Uterus (tissue), 4 donors: ENCODE results near the gene ADGRE1. TPM values are rescaled to one million over a fixed set of nuclear protein-coding genes. Genes with fewer than 3 reads are reported as not detected.

Experiments
- DNase-seq, 2 donors: peaks; one replicate each; pipeline ENCODE4 v3.0.0-alpha.2; 2019 to 2020
- H3K27ac ChIP-seq, 2 donors: fragments of 200-600 bp; sonication (generic); 1 replicate in 1 of 2; 2 replicates in 1 of 2; pipeline ENCODE4 v1.5.1; 2016 to 2018
- H3K27me3 ChIP-seq, 2 donors: fragments of 200-600 bp; sonication (generic); one replicate each; pipeline ENCODE4 v1.5.1; 2018 to 2019; ENCODE audit warnings: control low read depth in 1 of 2
- H3K36me3 ChIP-seq, 2 donors: fragments of 200-600 bp; sonication (generic); one replicate each; pipeline ENCODE4 v1.5.1; 2019; ENCODE audit warnings: control low read depth in 1 of 2
- H3K4me1 ChIP-seq, 2 donors: fragments of 200-600 bp; sonication (generic); one replicate each; pipeline ENCODE4 v1.5.1; 2018 to 2019; ENCODE audit warnings: control low read depth in 1 of 2
- H3K4me3 ChIP-seq, 2 donors: fragments of 200-600 bp; sonication (generic); 1 replicate in 1 of 2; 2 replicates in 1 of 2; pipeline ENCODE4 v1.5.1; 2018 to 2019; ENCODE audit warnings: mild to moderate bottlenecking in 1 of 2
- H3K9me3 ChIP-seq, 2 donors: fragments of 200-600 bp; sonication (generic); one replicate each; pipeline ENCODE4 v1.5.1; 2019; ENCODE audit warnings: control low read depth in 1 of 2
- CTCF ChIP-seq, 4 experiments: fragments of 200-600 bp in 2 of 4; fragments of 450-650 bp in 2 of 4; sonication (generic) in 2 of 4; IDR thresholded peaks; one replicate each; pipeline ENCODE4 v1.5.1; 2016 to 2019; ENCODE audit warnings: antibody characterized with exemption in 4 of 4, mild to moderate bottlenecking in 2 of 4, moderate library complexity in 1 of 4
- POLR2A ChIP-seq, 2 donors: fragments of 450-650 bp; IDR thresholded peaks; one replicate each; pipeline ENCODE4 v1.6.1; 2016; ENCODE audit warnings: antibody characterized with exemption in 2 of 2, mild to moderate bottlenecking in 1 of 2, moderate library complexity in 1 of 2
- intact Hi-C: fragments of 100-400 bp; cut with DNase I; formaldehyde crosslinking; loops from one replicate; pipeline ENCODE4 v1.15.1; 2023; ENCODE audit warnings: low total_unique reads
- total RNA-seq, 4 donors: library from RNA; depleted of rRNA in 3 of 4; stranded (reverse); fragments of >200 nt in 3 of 4; gene quantifications; one replicate each; pipeline versions ENCODE4 v1.1.0 to v1.2.4, GENCODE V29; 2014 to 2023
- donor health status: DM: yes; HTN: yes; CAD: no.

Gene ADGRE1
- total RNA-seq, 4 donors from 2014 or later: 0.21 to 1.0 TPM; not detected in 2

- H3K27ac ChIP-seq: no peak overlapping the region
- no peak for TF ChIP-seq POLR2A (IDR thresholded peaks at IDR 0.05)
- no peak for TF ChIP-seq CTCF (IDR thresholded peaks at IDR 0.05)
- intact Hi-C loops: no loop called here
- no peaks in the 10 kb centered on the region for H3K4me1 ChIP-seq
- no peak overlapping the region for H3K4me3 ChIP-seq
- no peaks in the 10 kb centered on the region for H3K36me3 ChIP-seq
- DNase-seq: no peak
- no peaks in the 10 kb centered on the region for H3K9me3 ChIP-seq
- no peaks in the 10 kb centered on the region for H3K27me3 ChIP-seq
Measured at GRCh38 chr19:6848986-6849385, 38.4 kb upstream of the ADGRE1 start.

GRCh38 chr19:6849876-6850275, 37.5 kb upstream of the ADGRE1 start:
- H3K36me3 ChIP-seq: no peaks in the 10 kb centered on the region
- TF ChIP-seq CTCF (IDR thresholded peaks at IDR 0.05) (no peak), POLR2A (IDR thresholded peaks at IDR 0.05) (no peak)
- no peak for DNase-seq
- no peak overlapping the region for H3K4me3 ChIP-seq
- no peak overlapping the region for H3K27ac ChIP-seq
- intact Hi-C loops: no loop called here
- no peaks in the 10 kb centered on the region for H3K4me1 ChIP-seq
- H3K27me3 ChIP-seq: no peaks in the 10 kb centered on the region
- no peaks in the 10 kb centered on the region for H3K9me3 ChIP-seq

GRCh38 chr19:6851359-6851758, 36.0 kb upstream of the ADGRE1 start:
- H3K36me3 ChIP-seq: no peaks in the 10 kb centered on the region
- no peak overlapping the region for H3K4me3 ChIP-seq
- H3K9me3 ChIP-seq: no peaks in the 10 kb centered on the region
- no peak overlapping the region for H3K27ac ChIP-seq
- H3K27me3 ChIP-seq: no peaks in the 10 kb centered on the region
- TF ChIP-seq CTCF (IDR thresholded peaks at IDR 0.05) (no peak), POLR2A (IDR thresholded peaks at IDR 0.05) (no peak)
- H3K4me1 ChIP-seq: no peaks in the 10 kb centered on the region
- DNase-seq: no peak
- intact Hi-C loops: no loop called here

GRCh38 chr19:6852001-6852400, 35.4 kb upstream of the ADGRE1 start:
- H3K27me3 ChIP-seq: no peaks in the 10 kb centered on the region
- H3K4me1 ChIP-seq: no peaks in the 10 kb centered on the region
- intact Hi-C loops: no loop called here
- TF ChIP-seq CTCF (IDR thresholded peaks at IDR 0.05): no peak
- TF ChIP-seq POLR2A (IDR thresholded peaks at IDR 0.05): no peak
- DNase-seq: no peak
- H3K9me3 ChIP-seq: no peaks in the 10 kb centered on the region
- H3K4me3 ChIP-seq: no peak overlapping the region
- H3K27ac ChIP-seq: no peak overlapping the region
- H3K36me3 ChIP-seq: no peaks in the 10 kb centered on the region

- Histone ChIP-seq H3K36me3 (no peaks in the 10 kb centered on the region), H3K27me3 (no peaks in the 10 kb centered on the region), H3K9me3 (no peaks in the 10 kb centered on the region), H3K4me1 (no peaks in the 10 kb centered on the region), H3K4me3 (no peak overlapping the region), H3K27ac (no peak overlapping the region)
- intact Hi-C loops: no loop called here
- TF ChIP-seq POLR2A (IDR thresholded peaks at IDR 0.05): no peak
- no peak for TF ChIP-seq CTCF (IDR thresholded peaks at IDR 0.05)
- DNase-seq: no peak
Measured at GRCh38 chr19:6853868-6854267, 33.5 kb upstream of the ADGRE1 start.
